ENCODE data around the gene RXRA.

RXRA gene

DNA sequence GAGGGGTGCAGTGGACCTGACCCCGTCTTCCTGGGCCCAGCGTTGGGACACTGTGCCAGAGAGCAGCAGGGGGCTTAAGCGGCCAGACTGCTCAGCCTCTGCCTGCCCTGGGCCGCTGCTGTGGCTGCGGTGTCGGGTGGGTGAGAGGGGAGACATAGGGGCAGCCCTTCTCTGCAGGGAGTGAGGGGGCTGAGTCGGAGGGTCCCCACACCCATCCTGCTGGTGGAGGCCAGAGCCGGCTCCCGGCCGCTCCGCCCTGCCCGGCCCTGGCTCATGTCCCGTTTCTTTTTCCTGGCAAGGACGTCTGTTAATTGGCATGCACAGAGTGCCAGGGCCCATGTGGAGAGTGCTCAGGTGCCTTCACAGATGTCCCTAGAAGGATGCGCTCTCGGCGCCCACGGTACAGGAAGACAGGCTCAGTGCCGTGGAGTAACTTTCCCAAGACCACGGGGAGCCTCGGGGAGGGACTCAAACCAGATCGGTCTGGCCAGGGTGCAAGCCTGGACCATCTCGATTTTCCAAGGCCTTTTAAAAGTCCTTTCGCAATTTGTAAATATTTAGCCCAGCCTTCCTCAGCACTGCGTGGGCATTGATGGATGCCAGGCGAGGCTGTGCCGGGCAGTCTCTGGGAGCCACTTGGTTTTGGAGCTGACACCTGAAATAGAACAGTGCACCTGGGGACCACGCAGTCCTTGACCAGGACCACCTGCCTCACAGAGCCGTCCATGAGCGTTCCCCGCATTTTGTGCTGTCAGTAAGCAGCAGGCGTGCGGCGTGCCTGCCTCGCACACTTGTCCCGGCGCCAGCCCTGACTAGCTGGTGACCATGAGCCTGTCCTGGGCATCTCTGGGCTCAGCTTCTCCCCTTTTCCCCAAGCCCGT, 60.9 kb downstream of the RXRA start:
- no peak for DNase-seq

DNA sequence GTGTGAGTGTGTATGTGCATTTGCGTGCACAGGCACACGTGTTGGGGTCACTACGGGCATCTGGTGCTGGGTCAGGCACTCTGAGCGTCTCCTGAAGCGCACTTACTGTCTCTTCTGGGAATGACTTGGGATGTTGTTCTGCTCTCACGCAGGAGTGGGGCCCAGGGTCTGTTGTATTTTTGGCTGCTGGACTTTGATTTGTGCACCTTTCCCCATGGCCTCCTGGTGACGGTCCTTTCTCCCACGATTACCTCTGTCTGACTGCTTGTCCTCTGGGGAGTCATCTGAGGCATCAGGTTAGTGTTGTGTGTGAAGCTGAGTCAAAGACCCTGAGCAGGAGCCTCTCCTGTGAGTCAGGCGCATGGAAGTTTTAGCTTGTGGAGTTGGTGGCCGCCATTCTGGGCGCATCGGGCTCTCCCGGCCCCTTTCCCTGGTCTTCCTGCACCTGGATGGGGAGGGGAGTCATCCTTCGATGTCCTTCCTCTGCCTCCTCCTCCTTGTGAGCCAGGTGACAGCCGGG, 62.1 kb downstream of the RXRA start:
- no peak for DNase-seq

DNA sequence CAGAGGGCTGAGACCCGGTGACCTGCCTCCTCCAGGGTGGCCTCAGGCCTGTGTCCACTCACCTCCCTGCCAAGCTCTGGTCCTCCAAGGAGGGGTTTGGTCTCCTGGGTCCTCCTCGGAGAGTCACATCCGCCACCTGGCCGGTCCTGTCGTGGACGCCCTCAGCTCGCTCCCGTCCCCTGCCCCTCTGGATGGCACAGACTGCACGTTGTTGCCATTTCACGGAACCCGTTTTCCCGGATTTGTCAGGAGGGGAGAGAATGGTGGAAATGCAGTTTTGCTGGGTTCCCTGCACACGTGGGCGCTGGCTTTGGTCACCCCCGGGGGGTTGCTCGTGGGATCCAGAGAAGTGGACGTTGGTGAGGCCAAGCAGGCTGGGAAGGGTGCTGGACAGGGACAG, 62.7 kb downstream of the RXRA start:
- no peak for DNase-seq

DNA sequence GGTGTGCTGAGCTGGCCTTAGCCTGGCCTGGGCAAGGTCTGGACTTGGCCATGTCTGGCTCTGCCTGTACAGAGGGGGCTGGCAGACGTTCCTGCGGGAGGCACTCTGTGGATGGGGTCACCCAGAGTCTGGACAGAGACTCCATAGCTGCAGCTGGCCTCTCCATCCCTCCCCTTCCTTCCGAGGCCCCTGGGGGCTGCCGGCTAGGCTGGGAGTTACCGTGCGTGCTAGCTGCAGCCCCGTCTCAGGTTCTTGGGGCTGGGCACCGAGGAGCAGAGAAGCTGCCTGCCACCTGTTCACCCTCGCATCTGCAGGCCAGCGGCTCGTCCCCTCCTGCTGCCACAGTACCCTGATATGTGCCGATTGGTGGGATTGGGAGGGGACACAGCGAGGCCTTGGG, 63.4 kb downstream of the RXRA start:
- DNase-seq, result no peak

DNA sequence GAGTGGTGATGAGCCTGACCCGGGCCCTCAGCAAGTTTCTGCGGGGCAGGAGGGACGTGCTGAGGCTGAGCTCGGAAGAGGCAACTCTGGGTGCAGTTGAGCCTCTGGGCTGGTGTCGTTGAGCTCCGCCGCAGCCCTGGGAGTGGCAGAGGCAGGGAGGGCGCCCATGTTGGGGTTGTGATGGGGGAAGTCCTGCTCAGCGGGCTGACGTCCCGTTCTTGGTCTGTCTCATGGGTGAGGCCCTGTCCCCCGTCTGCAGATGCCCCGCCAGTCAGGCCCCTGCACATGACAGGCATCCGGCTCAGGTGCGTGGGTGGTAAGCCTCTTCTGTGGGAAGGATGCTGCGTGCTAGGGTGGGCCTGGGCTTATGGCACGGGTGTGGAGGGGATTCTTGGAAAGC, 64.3 kb downstream of the RXRA start:
- peak; percentile 80 for DNase-seq

DNA sequence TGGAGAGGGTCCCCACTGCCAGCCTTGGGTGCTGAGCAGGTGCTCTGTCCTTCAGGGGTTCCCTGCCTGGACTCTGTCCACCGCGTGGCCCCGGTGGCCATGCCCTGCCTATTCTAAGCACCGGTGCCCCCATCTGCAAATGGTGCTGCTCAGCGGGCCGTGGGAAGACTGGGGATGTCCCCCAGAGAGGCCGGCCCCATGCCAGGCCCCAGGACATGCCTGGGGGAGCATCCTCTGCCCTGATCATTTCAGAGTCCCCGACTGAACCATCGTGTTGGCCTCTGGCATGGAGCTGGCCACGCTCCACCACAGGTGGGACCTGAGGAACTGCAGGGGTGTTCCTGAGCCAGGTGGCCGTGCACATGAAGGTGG, 64.7 kb downstream of the RXRA start:
- DNase-seq, result no peak

DNA sequence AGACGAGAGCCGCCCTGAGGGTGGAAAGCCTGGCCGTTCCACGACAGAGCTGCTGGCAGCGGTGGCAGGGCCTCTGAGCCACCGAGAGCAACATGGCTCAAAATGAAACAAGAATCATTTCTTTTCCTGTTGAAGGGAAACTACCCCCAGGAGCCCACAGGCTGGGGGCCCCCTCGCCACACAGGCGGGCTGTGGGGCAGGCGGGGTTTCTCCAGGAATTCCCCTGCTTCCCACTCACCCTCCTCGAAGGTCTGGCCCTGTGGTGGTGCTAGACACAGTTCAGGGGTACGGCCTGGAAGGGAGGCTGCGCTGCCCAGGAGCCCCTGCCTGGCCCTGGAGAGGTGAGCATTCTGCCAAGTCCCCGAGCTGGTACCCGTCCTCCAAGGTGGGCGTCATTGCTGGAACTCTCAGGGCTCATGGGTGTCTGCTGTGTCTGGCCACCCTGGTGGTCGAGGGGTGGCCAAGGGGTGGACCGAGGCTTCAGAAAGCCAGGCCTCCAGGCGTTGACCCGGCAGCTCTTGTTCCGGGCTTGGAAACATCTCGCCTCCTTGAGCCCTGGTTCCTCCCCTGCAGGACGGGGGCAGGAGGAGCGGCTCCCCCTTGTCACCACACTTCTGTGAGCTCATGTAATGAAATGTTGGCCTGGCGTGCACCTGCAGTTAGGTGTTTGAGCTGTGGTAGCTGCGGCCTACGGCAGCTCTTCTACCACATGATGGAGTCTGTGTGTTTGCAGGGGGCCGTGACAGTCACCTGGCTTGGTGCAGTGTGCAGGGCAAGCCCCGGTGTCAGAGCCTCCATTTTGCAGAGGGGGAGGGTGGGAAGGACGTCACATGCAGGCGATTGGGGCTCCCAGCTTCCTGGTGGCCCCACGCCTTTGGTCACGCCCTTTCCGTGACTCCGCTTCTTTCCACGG, 65.3 kb downstream of the RXRA start:
- DNase-seq, result peak; percentile 86

DNA sequence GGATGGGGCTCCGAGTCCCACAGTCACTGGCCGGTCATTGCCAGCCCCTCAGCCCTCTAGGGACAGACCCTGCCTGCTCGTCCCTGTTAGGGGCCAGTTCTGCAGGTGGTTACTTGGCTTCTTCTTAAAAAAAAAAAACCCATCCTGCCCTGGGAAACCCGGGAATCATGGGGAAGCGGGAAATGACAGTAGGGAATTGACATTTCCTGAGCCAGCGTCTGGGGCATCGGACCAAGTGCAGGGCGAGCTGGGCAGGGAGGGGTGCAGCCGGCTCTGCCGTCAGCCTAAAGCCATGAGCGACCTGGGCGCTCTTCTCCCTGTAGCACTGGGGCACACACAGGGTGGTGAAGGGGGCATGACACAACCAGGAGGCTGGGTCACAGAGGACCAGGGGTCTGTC, 66.6 kb downstream of the RXRA start:
- DNase-seq, result no peak

DNA sequence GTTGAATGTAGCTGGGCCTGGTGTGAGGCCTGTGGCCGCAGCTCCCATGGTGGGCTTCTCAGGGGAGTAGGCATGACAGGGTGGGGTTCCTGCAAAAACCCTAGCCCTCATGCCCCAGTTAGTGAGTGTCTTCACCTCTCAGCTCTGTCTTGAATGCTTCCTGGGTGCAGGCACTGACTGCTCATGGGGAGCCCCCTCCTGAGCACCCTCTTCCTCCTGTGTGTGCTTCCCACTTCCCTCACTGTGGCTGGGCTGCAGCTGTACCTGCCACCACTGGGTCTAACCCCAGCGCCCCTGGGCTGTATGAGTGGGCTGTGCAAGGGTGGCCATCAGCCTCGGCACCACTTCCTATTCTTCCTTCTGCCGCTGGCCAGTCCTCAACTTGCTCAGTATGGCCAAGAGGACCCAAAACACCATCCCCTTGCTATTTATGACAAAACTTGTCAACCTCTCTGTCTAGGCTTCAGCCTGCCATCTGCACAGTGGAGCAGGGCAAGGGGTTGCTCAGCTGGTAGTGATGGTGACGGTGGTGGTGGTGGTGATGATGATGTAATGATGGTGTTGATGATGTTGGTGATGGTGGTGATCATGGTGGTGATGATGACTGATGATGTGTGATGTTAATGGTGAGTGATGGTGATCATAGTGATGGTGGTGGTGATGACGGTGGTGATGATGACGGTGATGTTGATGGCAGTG, 67.5 kb downstream of the RXRA start:
- DNase-seq, result peak; percentile 33

DNA sequence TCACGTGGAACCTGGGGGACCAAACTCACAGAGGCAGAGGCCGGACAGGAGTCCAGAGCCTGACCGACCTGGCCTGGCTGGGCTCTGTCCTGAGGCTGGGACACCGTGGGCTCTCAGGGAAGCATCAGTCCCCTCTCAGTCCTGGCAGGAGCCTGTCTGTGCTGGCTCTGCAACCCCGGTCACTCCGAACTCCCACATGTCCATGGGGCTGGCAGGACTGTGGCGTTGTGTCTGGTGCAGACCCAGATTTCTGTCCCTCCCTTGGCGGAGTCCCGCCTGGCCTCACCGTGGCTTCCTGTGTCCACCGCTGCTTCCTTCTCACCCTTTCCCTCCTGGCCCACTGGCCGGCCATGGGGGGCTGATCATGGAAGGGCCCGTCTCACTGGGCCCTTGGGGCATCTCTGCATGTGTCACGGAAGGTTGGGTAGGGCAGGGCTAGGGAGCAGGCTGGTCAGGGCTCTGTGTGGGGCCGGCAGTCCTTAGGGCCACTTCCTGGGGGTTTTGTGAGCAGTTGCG, 68.8 kb downstream of the RXRA start:
- DNase-seq, result no peak

DNA sequence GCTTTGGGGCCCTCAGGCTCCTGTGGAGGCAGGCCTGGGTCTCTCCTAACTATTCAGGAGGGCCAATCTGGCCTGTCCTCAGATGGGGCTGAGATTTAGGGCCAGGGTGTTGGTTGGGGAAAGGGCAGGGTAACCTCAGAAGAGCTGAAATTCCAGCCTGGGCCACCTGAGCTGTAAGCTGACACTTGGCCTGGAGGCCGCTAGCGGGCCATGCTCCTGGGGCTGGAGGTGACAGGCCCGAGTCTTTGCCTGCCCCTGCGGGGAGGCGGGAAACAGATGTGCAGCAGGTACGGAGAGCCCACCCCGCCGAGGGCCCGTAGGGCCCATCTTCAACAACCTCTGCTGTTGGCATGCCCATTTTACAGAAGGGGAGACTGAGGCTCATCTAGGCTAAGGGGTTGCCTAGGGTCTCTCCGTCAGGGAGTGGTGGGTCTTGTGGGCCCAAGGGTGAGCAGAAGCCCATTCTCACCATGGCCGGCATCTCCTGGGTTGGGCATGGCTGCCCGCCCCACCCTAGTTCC, 69.5 kb downstream of the RXRA start:
- DNase-seq, result no peak

DNA sequence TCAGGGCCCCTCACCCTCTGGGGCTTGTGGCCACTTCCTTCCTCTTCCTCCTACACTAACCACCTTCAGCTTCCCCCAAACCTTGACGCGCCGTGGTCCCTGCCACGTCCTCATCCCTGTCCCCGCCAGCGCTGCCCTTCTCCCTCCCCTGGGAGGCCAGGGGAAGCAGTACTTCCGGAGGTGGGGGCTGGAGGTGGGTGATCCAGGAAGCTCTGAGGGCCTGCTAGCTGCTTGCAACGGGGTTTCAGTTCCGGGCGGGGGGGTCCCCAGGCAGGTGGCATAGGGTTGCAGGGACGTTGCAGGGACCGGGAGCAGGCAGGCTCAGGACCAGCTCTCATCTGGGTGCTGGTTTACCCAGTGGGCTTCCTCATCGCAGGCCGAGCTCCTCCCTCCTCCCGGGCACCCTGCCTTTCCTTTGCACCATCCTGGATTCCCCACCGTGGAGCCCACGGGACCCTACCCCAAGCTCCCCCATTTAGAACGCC, 70.0 kb downstream of the RXRA start:
- peak; percentile 66 for DNase-seq

DNA sequence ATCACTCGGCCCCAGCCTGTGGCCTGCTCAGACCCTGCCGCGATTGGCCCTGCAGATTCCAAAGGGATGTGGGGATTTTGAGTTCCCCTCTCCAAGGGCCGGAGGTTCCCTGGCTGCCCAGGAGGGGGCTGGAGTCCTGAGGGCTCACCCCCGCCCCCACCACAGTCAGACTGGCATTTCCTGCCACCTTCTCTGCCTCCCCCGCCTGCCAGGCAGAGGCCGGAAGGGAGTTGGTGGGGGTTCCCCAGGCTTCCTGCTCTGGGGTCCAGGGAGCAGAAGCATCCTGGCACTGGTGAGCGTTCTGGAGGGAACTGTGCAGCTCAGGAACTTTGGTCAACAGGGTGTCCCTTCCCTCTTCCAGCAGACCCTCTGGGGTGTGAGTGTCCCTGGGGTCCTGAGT, 70.6 kb downstream of the RXRA start:
- peak; percentile 65 for DNase-seq

DNA sequence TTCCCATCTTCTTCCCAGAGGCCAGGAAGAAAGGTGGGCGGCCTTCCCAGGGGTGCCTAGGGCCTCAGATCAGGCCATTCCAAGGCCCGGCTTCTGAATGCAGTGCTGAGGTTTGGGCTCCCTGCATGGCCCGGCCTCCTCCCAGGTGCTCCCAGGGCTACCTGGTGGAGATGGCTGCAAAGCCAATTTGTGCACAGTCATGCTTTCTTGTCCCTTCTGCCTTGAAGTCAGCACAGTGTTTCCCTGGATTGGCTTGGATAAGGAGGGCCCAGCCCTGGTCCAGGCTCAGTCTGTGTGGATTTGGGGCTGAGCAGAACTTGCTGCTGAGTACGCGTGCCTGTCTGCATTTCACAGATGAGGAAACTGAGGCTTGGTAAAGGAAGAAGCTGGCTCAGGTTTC, 72.5 kb downstream of the RXRA start:
- DNase-seq, result no peak

DNA sequence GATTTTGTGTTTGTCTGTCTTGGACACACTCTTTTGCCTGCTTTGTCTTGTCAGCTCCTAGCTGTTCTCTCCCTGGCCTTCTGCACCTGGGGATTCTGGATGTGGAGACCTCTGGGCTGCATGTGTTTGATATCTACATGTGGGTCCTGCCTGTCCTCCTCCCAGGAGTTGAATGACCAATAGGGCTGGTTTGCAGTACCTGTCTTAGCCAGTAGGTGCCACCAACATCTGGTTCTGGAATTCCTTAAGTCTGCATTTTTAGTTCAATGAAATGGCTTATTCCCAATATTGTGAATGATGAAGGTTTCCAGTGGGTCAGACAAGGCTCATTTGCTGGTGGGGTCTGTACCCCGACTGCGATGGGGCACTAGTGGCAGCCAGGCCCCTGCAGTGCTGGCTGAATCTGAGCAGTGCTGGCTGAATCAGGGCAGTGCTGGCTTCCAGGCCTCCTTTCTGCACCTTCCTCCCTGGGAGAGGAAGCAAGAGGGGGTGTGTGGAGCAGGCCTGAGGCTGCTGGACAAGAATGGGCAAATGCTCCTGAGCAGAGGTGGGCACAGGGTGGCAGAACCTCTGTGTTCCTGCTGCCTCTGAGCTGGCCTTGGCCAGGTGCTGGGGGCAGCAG, 73.3 kb downstream of the RXRA start:
- DNase-seq, result no peak

DNA sequence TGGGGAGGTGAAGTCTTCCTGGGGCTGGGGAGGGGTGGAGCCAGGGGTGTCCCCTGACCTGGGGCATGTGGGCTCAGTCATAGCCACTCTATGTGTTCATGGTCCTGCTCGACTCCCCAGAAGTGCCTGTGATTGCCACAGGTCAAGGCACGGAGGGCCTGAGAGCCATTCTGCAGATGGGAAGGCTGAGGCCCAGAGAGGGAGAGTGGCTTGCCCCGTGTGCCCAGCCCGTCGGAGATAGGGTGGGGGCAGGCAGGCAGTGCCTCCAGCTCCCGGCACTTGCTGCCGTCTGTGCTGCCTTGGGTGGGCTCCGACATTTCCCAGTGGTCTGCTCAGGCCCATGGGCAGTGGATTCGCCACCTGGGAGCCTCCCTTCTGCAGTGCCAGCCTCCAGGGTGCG, 74.0 kb downstream of the RXRA start:
- no peak for DNase-seq

DNA sequence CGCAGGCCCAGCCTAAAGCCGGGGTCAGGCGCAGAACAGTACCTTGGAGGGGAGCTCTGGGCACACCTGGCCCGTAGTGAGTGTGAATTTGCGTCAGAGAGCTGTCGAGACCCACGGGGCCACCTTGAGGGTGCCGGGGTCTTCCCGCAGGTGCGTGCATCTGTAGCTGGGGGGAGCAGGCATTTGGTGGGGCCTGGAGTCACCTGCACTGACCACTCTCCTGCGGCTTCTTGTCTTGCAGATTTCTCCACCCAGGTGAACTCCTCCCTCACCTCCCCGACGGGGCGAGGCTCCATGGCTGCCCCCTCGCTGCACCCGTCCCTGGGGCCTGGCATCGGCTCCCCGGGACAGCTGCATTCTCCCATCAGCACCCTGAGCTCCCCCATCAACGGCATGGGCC, 75.1 kb downstream of the RXRA start:
- DNase-seq, result no peak

DNA sequence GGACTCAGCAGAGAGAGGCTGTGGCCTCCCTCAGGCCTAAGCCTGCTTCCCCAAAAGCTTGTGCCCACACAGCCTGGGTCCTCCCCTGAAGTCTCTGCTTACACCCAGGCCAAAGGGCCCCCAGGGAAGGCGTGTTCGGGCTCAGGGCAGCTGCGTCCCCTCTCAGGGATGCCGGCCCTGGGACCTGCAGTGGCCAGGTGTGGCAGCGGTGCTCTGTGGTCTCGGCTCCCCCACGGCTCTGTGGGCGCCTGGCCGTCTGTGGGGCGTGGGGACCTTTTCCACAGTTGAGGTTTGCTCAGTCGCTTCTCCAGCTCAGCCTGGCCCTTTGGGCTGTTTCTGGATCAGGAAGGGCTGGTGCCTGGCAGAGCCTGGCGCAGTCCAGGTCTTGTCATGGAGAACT, 75.9 kb downstream of the RXRA start:
- no peak for DNase-seq

DNA sequence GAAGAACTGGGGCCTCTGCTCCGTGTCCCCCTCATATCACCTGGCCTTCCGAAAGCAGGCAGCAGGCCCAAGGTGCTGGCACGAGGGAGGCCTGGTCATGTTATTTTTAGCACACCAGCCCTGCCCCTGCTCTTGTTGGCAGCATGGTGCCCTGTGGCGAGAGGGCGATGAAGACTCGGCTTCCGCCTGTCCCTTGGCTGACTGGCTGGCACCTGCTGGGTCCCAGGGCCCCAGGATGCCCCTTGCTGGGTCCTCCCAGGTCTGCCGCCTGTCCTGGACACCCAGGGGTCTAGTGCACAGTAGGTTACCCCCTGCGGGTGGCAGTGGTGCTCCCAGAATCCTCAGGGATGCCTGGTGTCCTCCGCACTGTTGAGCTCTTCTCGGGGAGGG, 77.0 kb downstream of the RXRA start:
- no peak for DNase-seq

DNA sequence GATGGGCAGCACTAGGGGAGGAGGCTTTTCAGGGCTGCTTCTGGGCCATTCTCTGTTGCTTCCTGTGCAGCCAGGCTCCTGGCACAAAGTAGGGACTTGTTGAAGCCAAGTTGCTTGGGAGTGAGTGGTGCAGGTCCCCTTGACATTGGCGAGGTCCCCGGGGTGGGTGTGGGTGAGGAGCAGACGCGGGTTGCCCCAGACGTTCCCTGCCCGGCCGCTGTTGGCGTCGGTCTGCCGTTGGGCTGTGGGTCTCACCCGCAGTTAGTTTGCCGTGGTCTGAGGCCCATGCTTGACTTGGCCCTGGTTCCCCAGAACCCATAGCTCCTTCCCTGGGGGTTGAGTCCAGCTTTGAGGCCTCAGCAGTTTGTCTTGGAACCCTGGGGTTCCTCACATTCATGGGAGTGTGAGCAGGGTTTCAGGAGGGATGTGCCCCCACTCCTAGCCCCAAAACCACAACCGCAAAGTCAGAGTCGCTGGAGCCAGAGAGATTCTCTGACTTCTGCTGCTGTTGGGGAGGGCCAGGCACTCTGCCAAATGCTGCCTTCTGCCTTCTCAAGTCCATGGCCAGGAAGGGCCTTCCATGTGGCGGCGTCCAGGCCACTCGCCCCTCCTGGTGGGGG, 77.5 kb downstream of the RXRA start:
- peak; percentile 54 for DNase-seq
